ENCODE measurements around the gene FOXC1.

The FOXC1 gene

GRCh38 chr6:1584996-1585668 lies 24.6 kb upstream of the FOXC1 start:
- DNase-seq: no peak

GRCh38 chr6:1585669-1586049 lies 24.1 kb upstream of the FOXC1 start:
- no peak for DNase-seq

DNA sequence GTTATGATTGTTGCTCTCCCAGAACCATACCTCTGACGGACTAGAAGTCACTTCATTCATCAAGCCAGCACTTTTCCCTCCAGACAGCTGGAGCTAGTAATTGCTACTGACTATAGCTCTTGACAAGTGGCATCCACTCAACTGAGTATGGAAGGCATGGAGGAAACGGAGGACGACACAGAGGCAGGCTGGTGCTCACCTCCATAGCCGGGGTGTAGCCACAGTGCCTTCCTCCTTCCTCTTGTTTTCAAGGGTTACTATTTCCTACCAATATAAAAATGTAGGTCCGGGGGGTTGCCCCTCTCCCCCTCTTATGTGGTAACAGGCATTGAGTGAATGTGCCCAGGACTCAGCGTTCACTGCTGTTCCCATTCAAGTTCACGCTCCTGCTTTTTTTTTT lies 23.5 kb upstream of the FOXC1 start:
- DNase-seq: no peak

- DNase-seq: no peak
Measured at GRCh38 chr6:1586861-1587450, 22.8 kb upstream of the FOXC1 start.

DNA sequence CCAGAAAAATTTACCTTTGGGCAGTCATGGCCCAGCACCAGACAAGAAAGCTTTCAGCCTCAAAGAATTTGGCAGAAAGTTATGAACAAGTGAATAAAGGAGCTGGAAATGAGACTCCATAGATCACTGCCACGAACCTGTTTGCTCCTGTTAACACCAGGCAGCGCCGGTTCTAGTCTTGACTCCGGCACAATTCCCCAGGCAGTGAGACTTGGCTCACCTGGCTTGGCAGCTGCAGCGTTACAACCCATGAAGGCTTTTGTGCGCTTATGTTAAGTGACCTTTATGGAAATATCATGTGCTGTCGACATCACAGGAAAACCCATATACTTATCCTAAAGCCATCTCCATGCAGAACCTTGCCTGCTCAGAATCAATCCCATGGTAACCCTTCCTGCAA lies 22.2 kb upstream of the FOXC1 start:
- DNase-seq: no peak

DNA sequence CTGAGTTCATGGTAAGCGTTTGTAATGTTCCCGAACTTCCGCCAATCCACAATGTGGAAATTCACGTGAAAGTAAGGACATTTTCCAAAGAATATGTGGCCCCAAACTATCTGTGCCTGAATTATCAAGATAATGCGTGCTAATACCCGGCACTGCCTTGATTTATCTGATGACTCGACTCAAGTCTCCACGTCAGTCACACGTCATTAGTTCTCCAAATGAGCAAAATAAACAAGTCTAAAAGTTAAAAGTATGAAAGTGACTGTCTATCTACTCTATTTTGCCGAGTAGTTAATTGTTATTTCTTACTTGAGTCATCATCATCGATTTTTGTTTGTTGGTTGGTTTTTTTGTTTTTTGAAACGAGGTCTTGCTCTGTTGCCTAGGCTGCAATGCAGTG lies 21.7 kb upstream of the FOXC1 start:
- DNase-seq: no peak

- no peak for DNase-seq
Measured at GRCh38 chr6:1589208-1589607, 20.5 kb upstream of the FOXC1 start.

- no peak for DNase-seq
Measured at GRCh38 chr6:1590580-1590979, 19.1 kb upstream of the FOXC1 start.

DNA sequence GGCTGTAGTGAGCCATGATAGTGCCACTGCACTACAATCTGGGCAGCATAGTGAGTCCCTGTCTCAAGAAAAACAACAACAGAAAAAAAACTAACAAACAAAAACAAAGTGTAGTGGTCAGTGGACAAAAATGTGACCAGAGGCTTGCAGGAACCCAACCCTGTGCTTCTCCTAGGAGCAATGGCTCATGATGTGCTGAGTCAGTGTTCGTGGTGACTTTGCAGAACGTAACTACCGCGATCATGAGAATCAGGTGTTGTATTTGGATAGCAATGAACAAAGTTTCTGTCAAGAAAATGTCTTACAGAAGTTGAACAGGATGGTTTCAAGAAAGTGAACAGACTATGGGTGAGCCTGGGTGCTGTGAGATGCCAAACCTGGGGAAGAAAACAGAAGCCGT lies 18.5 kb upstream of the FOXC1 start:
- DNase-seq: no peak

GRCh38 chr6:1591926-1592325 lies 17.8 kb upstream of the FOXC1 start:
- DNase-seq: no peak

DNA sequence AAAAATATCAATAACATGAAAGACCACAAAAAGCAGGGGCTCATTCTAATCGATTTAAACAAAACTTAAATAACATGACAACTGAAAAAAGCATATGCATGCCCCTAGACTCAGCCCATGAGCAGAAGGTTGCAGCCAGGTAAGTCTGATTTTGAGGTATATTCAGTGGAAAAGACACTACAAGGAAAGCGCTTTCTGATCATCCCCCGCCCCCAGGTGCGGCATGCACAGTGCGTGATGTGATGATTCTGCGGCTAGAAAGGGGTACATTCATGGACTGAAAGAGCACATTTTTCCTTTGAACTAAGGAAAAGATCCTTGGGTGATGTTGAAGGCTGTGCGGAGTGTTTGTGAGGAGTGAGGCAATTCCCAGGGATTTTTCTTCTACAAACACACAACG lies 16.9 kb upstream of the FOXC1 start:
- no peak for DNase-seq

DNA sequence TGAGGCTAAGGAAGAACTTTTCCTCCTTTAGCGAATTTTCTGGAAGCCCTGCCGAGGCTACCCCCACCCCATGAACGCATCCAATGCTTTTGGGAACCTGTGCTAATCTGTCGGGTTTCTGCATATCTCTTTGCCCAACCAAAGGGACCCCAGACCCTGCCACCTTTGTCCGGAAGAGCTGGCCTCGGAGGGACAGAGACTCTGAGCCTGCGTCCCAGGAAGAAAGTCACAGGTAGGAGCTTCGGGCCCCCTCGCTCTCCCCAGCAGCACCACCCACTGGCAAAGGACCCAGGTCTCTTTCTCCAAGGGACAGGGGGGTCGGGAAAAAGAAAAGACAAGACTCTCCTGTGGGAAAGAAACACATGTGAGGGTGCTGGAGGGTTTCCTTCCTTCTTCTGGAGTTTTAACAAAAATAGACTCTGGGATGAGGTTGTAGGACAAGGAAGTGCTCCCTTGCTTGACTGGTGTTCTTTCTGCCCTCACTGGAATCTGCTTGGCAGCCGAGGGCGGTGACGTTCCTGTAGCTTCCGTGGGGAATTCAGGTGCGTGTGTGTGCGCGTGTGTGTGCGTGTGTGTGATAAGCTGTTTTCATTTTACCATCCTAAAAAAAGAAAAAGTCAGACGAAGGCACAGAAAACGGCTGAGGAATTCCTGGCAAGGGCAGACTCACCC lies 16.3 kb upstream of the FOXC1 start:
- DNase-seq: no peak

- no peak for DNase-seq
Measured at GRCh38 chr6:1593958-1594314, 15.8 kb upstream of the FOXC1 start.

GRCh38 chr6:1594445-1595200 lies 15.1 kb upstream of the FOXC1 start:
- no peak for DNase-seq

- no peak for DNase-seq
Measured at GRCh38 chr6:1595271-1596087, 14.2 kb upstream of the FOXC1 start.

- DNase-seq: peak; percentile 70
Measured at GRCh38 chr6:1596088-1596852, 13.4 kb upstream of the FOXC1 start.

GRCh38 chr6:1597121-1597744 lies 12.5 kb upstream of the FOXC1 start:
- no peak for DNase-seq

- no peak for DNase-seq
Measured at GRCh38 chr6:1597924-1598323, 11.8 kb upstream of the FOXC1 start.

DNA sequence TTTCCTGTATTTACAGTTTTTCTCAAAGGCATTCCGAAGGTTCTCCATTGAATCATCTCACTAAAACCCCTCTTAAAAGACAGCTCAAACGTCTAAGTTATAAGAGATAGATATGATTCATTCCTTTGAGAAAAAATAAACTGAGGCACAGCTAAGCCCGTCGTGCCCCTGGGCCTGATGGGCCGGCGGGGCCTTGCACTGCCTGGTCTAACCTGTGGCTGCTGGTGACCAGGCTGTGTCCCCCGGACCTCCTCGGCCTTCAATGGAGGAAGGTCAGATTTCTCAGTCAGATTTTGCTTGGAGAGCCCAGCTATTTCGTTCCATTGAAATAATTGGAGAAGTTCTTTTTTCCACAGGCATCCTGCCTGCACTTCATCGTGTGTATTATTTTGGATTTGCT lies 11.3 kb upstream of the FOXC1 start:
- DNase-seq: no peak

DNA sequence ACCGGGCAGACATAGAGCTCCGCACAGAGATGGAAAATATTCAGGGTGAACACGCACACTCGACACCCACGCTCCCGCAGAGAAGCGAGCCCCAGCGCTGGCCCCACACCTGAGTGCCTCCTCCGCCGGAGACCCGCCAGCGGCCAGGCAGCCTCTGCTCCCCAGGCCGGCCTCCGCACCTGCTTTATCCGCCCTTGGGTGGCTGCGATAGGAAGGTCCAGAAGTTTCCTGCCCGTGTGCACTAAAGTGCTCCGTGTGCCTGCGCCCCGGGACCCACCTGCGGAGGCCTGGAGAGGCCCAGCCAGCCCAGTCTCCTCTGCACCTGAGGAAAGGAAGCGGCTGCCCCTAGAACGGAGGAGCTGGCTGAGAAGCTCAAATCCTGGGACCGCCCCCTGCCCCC lies 10.8 kb upstream of the FOXC1 start:
- DNase-seq: no peak

- DNase-seq: no peak
Measured at GRCh38 chr6:1599469-1599868, 10.2 kb upstream of the FOXC1 start.
